ENCODE measurements around the gene ASPA. TPM values are rescaled to one million over a fixed set of nuclear protein-coding genes. Genes with fewer than 3 reads are reported as not detected.

Gene ASPA
- total and polyA plus RNA-seq, 2 donors = 0.18 to 0.57 TPM

DNA sequence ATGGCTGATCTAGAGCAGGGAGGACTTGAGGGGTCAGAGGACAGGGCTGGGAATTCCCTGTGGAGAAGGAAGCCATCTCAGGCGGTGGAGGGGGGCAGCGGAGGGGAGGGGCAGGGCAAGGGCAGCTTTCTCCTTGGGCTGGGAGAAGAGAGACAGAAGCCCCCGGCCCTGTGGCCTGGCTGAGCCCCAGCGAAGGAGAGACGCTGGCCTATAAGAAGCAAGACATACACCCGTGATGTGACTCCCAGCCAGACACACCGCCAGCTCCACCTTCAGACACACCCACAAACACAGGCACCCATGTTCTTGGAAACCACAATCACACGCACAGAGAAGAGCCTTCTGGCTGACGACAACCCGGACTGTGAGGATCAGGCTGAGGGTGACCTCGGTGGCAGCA is 71.8 kb downstream of the ASPA start:
- WGBS = 80% methylated on average over 11 of the region's 11 CpGs
- no peak for DNase-seq (ENCODE audit: low read depth in 6 of 9, low spot score in 9 of 9)
- H3K4me3 ChIP-seq (ENCODE audit: low read length in 2 of 2) = no peak overlapping the region
- peaks cover 0 to 3% of the 10 kb centered on the region in 2 donors for H3K27me3 ChIP-seq (ENCODE audit: control insufficient read depth in 2 of 2, insufficient read depth in 1 of 2, low read length in 1 of 2)
- no peaks in the 10 kb centered on the region for H3K9me3 ChIP-seq (ENCODE audit: control insufficient read depth in 2 of 2, insufficient read depth in 1 of 2, low read length in 1 of 2)
- no peaks in the 10 kb centered on the region for H3K36me3 ChIP-seq (ENCODE audit: control insufficient read depth in 2 of 2, insufficient read depth in 2 of 2, low read length in 1 of 2)
- H3K4me1 ChIP-seq (ENCODE audit: control insufficient read depth in 2 of 2, insufficient read depth in 2 of 2, low read length in 2 of 2) = no peaks in the 10 kb centered on the region
- H3K27ac ChIP-seq (ENCODE audit: low read depth in 1 of 2, low read length in 1 of 2) = no peak overlapping the region

DNA sequence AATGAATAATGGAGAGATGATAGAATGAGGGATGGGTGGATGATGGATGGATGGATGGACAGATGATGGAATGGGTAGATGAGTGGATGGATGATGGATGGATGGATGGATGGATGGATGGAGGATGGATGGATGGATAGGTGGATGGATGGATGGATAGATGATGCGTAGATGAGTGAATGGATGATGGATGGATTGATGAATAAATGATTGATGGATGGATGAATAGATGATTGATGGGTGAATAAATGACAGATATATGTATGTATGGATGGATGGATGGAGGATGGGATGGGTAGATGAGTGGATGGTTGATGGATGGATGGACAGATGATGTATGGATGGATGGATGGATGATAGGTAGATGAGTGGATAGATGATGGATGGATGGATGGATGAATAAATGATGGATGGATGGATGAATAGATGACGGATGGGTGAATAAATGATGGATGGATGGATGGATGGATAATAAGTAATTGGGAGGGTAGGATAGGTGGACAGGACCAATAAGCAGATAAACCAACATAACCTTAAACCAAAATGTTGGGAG is 73.9 kb downstream of the ASPA start:
- no peak for DNase-seq (ENCODE audit: low read depth in 6 of 9, low spot score in 9 of 9)
- no peaks in the 10 kb centered on the region for H3K9me3 ChIP-seq (ENCODE audit: control insufficient read depth in 2 of 2, insufficient read depth in 1 of 2, low read length in 1 of 2)
- no peak overlapping the region for H3K27ac ChIP-seq (ENCODE audit: low read depth in 1 of 2, low read length in 1 of 2)
- no peaks in the 10 kb centered on the region for H3K4me1 ChIP-seq (ENCODE audit: control insufficient read depth in 2 of 2, insufficient read depth in 2 of 2, low read length in 2 of 2)
- H3K4me3 ChIP-seq (ENCODE audit: low read length in 2 of 2) = no peak overlapping the region
- no peaks in the 10 kb centered on the region for H3K36me3 ChIP-seq (ENCODE audit: control insufficient read depth in 2 of 2, insufficient read depth in 2 of 2, low read length in 1 of 2)
- WGBS = 98% methylated on average over 2 of the region's 2 CpGs
- no peaks in the 10 kb centered on the region for H3K27me3 ChIP-seq (ENCODE audit: control insufficient read depth in 2 of 2, insufficient read depth in 1 of 2, low read length in 1 of 2)

DNA sequence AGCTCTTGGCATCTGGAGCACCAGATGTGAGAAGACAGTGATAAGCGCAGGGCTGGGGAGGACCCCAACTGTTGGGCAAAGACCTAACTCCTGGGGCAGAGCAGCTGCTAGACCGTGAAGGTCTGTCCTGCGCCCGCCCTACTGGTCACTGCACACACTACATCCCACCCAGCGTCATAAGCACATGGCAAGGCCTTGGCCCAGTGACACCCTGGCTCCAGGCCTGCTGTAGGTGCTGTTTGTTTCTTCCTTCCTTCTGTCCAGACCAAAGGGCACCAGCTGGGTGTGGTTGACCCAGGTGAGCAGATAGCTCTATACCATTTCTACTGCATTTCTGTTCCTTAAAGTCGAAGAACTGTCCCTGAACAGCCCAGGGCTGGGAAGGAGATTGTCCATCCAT is 75.4 kb downstream of the ASPA start:
- no peaks in the 10 kb centered on the region for H3K27me3 ChIP-seq (ENCODE audit: control insufficient read depth in 2 of 2, insufficient read depth in 1 of 2, low read length in 1 of 2)
- H3K36me3 ChIP-seq (ENCODE audit: control insufficient read depth in 2 of 2, insufficient read depth in 2 of 2, low read length in 1 of 2) = no peaks in the 10 kb centered on the region
- 93% methylated on average over 6 of the region's 6 CpGs for WGBS
- H3K4me1 ChIP-seq (ENCODE audit: control insufficient read depth in 2 of 2, insufficient read depth in 2 of 2, low read length in 2 of 2) = no peaks in the 10 kb centered on the region
- no peaks in the 10 kb centered on the region for H3K9me3 ChIP-seq (ENCODE audit: control insufficient read depth in 2 of 2, insufficient read depth in 1 of 2, low read length in 1 of 2)
- no peak overlapping the region for H3K27ac ChIP-seq (ENCODE audit: low read depth in 1 of 2, low read length in 1 of 2)
- no peak overlapping the region for H3K4me3 ChIP-seq (ENCODE audit: low read length in 2 of 2)
- no peak for DNase-seq (ENCODE audit: low read depth in 6 of 9, low spot score in 9 of 9)

DNA sequence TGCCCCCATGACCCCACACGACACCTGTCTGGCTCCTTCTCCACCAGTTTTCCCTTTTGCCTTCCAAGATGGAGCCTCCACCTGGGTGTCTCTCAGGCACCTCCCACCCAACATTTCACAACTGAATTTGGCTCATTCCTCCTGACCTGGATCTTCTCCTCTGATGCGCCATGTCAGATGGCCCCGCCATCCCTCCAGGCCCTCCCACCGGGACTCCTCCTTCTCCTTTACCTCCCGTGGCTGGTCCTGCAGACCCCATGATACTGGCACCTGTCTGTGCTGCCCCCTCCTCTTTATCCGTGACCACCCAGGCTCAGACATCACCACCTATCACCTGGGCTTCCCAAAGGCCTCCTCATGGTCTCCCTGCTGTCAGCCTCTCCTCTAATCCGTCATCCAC is 77.1 kb downstream of the ASPA start:
- no peak for DNase-seq (ENCODE audit: low read depth in 6 of 9, low spot score in 9 of 9)
- Histone ChIP-seq H3K27me3 (ENCODE audit: control insufficient read depth in 2 of 2, insufficient read depth in 1 of 2, low read length in 1 of 2) (no peaks in the 10 kb centered on the region), H3K9me3 (ENCODE audit: control insufficient read depth in 2 of 2, insufficient read depth in 1 of 2, low read length in 1 of 2) (no peaks in the 10 kb centered on the region), H3K4me3 (ENCODE audit: low read length in 2 of 2) (no peak overlapping the region), H3K4me1 (ENCODE audit: control insufficient read depth in 2 of 2, insufficient read depth in 2 of 2, low read length in 2 of 2) (no peaks in the 10 kb centered on the region), H3K36me3 (ENCODE audit: control insufficient read depth in 2 of 2, insufficient read depth in 2 of 2, low read length in 1 of 2) (no peaks in the 10 kb centered on the region), H3K27ac (ENCODE audit: low read depth in 1 of 2, low read length in 1 of 2) (no peak overlapping the region)
- WGBS = 93% methylated on average over 7 of the region's 7 CpGs

Other genes starting within 250 kb of the ASPA start
- 0.09 TPM for gene OR3A1, start 177.6 kb upstream of the ASPA start, total RNA-seq
- 0.05 TPM for gene OR3A1, start 177.6 kb upstream of the ASPA start, polyA plus RNA-seq
- 0.52 TPM for gene OR3A2, start 89.7 kb upstream of the ASPA start, total RNA-seq
- 0.07 TPM for gene OR3A2, start 89.7 kb upstream of the ASPA start, polyA plus RNA-seq
- not detected for gene OR1E1, start 77.6 kb upstream of the ASPA start, total RNA-seq
- 0.02 TPM for gene OR1E1, start 77.6 kb upstream of the ASPA start, polyA plus RNA-seq
- not detected for gene OR3A3, start 64.6 kb upstream of the ASPA start, total RNA-seq
- not detected for gene OR3A3, start 64.6 kb upstream of the ASPA start, polyA plus RNA-seq
- gene OR1E2, start 42.2 kb upstream of the ASPA start, total RNA-seq = not detected
- 0.05 TPM for gene OR1E2, start 42.2 kb upstream of the ASPA start, polyA plus RNA-seq
- 0.33 TPM for gene SPATA22, start 4.2 kb upstream of the ASPA start, total RNA-seq
- 0.46 TPM for gene SPATA22, start 4.2 kb upstream of the ASPA start, polyA plus RNA-seq
- 0.38 TPM for gene TRPV3, start 81.8 kb downstream of the ASPA start, total RNA-seq
- 0.98 TPM for gene TRPV3, start 81.8 kb downstream of the ASPA start, polyA plus RNA-seq
- gene TRPV1, start 133.4 kb downstream of the ASPA start, total RNA-seq = 1.3 TPM
- 4.9 TPM for gene TRPV1, start 133.4 kb downstream of the ASPA start, polyA plus RNA-seq
- 6.8 TPM for gene SHPK, start 160.3 kb downstream of the ASPA start, total RNA-seq
- 4.4 TPM for gene SHPK, start 160.3 kb downstream of the ASPA start, polyA plus RNA-seq
- 7.3 TPM for gene CTNS, start 160.8 kb downstream of the ASPA start, total RNA-seq
- gene CTNS, start 160.8 kb downstream of the ASPA start, polyA plus RNA-seq = 8.8 TPM
- gene TAX1BP3, start 192.6 kb downstream of the ASPA start, total RNA-seq = 115 TPM
- 73.2 TPM for gene TAX1BP3, start 192.6 kb downstream of the ASPA start, polyA plus RNA-seq
- gene EMC6, start 192.8 kb downstream of the ASPA start, total RNA-seq = 18.3 TPM
- gene EMC6, start 192.8 kb downstream of the ASPA start, polyA plus RNA-seq = 68.7 TPM
- gene P2RX5, start 220.2 kb downstream of the ASPA start, total RNA-seq = 122 TPM
- gene P2RX5, start 220.2 kb downstream of the ASPA start, polyA plus RNA-seq = 108 TPM
- gene HASPIN, start 247.9 kb downstream of the ASPA start, total RNA-seq = 9.1 TPM
- gene HASPIN, start 247.9 kb downstream of the ASPA start, polyA plus RNA-seq = 2.3 TPM